HEK293T (cell line): ENCODE data around the gene ACTR3.

Source experiments
- FOXK2 ChIP-seq: fragments of 450-650 bp; IDR thresholded peaks from 2 replicates; pipeline ENCODE4 v1.6.1; 2016; ENCODE audit warnings: mild to moderate bottlenecking
- FOXM1 ChIP-seq: fragments of 450-650 bp; IDR thresholded peaks from 2 replicates; pipeline ENCODE4 v1.6.1; 2017; ENCODE audit warnings: mild to moderate bottlenecking, borderline replicate concordance
- NFRKB ChIP-seq: fragments of 450-650 bp; IDR thresholded peaks from 2 replicates; pipeline ENCODE4 v1.6.1; 2016; ENCODE audit warnings: mild to moderate bottlenecking, moderate library complexity
- SP1 ChIP-seq: fragments of 450-650 bp; IDR thresholded peaks from 2 replicates; pipeline ENCODE4 v1.6.1; 2017
- SUZ12 ChIP-seq: fragments of 450-650 bp; IDR thresholded peaks from 2 replicates; pipeline ENCODE4 v1.6.1; 2016; ENCODE audit warnings: mild to moderate bottlenecking
- TARDBP ChIP-seq: fragments of 450-650 bp; IDR thresholded peaks from 2 replicates; pipeline ENCODE4 v1.6.1; 2016
- ZNF384 ChIP-seq: fragments of 450-650 bp; IDR thresholded peaks from 2 replicates; pipeline ENCODE4 v1.6.1; 2016

DNA sequence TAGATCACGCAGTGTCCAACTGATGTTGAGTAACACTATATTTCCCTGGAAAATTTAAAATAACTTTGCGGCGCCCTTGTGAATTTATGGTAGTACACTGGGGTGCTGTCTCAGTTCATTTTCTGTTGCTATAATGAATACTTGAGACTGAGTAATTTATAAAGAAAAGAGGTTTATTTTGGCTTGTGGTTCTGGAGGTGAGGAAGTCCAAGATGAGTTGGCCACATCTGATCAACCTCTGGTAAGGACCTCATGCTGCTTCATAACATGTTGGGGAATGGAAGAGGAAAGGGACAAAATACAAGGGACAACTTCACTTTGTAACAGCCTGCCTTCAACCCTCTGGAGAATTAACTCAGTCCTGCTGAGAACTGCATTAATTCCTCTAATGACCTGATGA lies 36.4 kb downstream of the ACTR3 start:
- TF ChIP-seq ZNF384 (no peak), NFRKB (no peak), FOXK2 (no peak), SP1 (no peak), FOXM1 (no peak), TARDBP (no peak), SUZ12 (no peak)
